Measurements from ENCODE around the gene FIGNL1.

DNA sequence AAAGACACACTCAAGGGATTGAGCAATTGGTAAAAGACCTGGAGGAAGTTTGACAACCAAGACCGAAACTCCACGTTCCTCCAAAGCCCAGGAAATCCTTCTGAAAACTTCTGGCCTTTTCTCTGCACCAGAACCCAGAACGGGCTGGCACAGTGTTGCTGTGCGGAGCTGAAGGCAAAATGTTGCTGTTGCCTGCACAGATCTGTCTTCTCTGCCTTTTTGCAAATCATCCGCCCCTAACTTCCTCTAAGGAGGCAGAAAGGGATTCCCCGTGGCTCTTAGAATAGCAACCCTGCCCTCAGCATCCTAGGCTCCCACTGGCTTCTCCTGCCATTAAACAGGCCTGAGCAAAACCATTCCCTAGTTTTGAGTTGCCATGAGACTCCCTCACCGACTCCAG, 44.9 kb downstream of the FIGNL1 start:
- TF ChIP-seq TEAD4 (CRISPR knock-in tag; IDR thresholded peaks at IDR 0.05): no peak
- TF ChIP-seq IRF2 (CRISPR knock-in tag; IDR thresholded peaks at IDR 0.05; ENCODE audit: borderline replicate concordance, low read depth): no peak
- no peak for TF ChIP-seq TP53 (CRISPR knock-in tag; IDR thresholded peaks at IDR 0.05)
- TF ChIP-seq CBFB (CRISPR knock-in tag; IDR thresholded peaks at IDR 0.05; ENCODE audit: low read depth): no peak
- TF ChIP-seq, protein P1, sequence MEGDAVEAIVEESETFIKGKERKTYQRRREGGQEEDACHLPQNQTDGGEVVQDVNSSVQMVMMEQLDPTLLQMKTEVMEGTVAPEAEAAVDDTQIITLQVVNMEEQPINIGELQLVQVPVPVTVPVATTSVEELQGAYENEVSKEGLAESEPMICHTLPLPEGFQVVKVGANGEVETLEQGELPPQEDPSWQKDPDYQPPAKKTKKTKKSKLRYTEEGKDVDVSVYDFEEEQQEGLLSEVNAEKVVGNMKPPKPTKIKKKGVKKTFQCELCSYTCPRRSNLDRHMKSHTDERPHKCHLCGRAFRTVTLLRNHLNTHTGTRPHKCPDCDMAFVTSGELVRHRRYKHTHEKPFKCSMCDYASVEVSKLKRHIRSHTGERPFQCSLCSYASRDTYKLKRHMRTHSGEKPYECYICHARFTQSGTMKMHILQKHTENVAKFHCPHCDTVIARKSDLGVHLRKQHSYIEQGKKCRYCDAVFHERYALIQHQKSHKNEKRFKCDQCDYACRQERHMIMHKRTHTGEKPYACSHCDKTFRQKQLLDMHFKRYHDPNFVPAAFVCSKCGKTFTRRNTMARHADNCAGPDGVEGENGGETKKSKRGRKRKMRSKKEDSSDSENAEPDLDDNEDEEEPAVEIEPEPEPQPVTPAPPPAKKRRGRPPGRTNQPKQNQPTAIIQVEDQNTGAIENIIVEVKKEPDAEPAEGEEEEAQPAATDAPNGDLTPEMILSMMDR (IDR thresholded peaks at IDR 0.05): no peak
- no peak for TF ChIP-seq KAT7 (CRISPR knock-in tag; IDR thresholded peaks at IDR 0.05; ENCODE audit: borderline replicate concordance)
- TF ChIP-seq CREM (CRISPR knock-in tag; IDR thresholded peaks at IDR 0.05): no peak
- no peak for TF ChIP-seq SP1 (CRISPR knock-in tag; conservative IDR thresholded peaks at IDR 0.05)
- TF ChIP-seq RELA (CRISPR knock-in tag; IDR thresholded peaks at IDR 0.05; ENCODE audit: borderline replicate concordance): no peak
- TF ChIP-seq TCF7 (CRISPR knock-in tag; IDR thresholded peaks at IDR 0.05; ENCODE audit: low read depth): no peak

Data from WTC11 (cell line).